Stimulated activated CD4-positive, alpha-beta T cell treated with anti-CD3 and anti-CD28 coated beads, Interleukin-15, amount 100 ng/mL, for 1 hour (primary cell): Measurements from ENCODE around the gene AGBL1.

Experiments
- DNase-seq, 2 donors: peaks; one replicate each; pipeline ENCODE4 v3.0.0-alpha.2; 2020; ENCODE audit warnings: low read depth in 1 of 2, low spot score in 1 of 2

AGBL1 gene

GRCh38 chr15:86689006-86689405 is 609.3 kb downstream of the AGBL1 start:
- DNase-seq = no peak

- no peak for DNase-seq
Measured at GRCh38 chr15:86690566-86690965, 610.9 kb downstream of the AGBL1 start.

- no peak for DNase-seq
Measured at GRCh38 chr15:86691091-86691663, 611.5 kb downstream of the AGBL1 start.

GRCh38 chr15:86700864-86701610 is 621.4 kb downstream of the AGBL1 start:
- no peak for DNase-seq

- DNase-seq = no peak
Measured at GRCh38 chr15:86701611-86701963, 621.9 kb downstream of the AGBL1 start.

- no peak for DNase-seq
Measured at GRCh38 chr15:86706813-86707212, 627.1 kb downstream of the AGBL1 start.

GRCh38 chr15:86711476-86711875 is 631.8 kb downstream of the AGBL1 start:
- DNase-seq = no peak

- no peak for DNase-seq
Measured at GRCh38 chr15:86714241-86714640, 634.6 kb downstream of the AGBL1 start.

GRCh38 chr15:86725628-86726027 is 646.0 kb downstream of the AGBL1 start:
- no peak for DNase-seq

GRCh38 chr15:86735247-86736040 is 655.8 kb downstream of the AGBL1 start:
- no peak for DNase-seq

- no peak for DNase-seq
Measured at GRCh38 chr15:86741917-86742316, 662.2 kb downstream of the AGBL1 start.

GRCh38 chr15:86743283-86743903 is 663.7 kb downstream of the AGBL1 start:
- DNase-seq = peak; percentile 2 to 24

- no peak for DNase-seq
Measured at GRCh38 chr15:86744198-86744780, 664.6 kb downstream of the AGBL1 start.

GRCh38 chr15:86751116-86751515 is 671.4 kb downstream of the AGBL1 start:
- DNase-seq = no peak

- no peak for DNase-seq
Measured at GRCh38 chr15:86754846-86755245, 675.2 kb downstream of the AGBL1 start.

GRCh38 chr15:86756688-86757087 is 677.0 kb downstream of the AGBL1 start:
- DNase-seq = no peak

GRCh38 chr15:86759800-86760523 is 680.3 kb downstream of the AGBL1 start:
- DNase-seq = no peak

GRCh38 chr15:86762874-86763273 is 683.2 kb downstream of the AGBL1 start:
- DNase-seq = no peak

GRCh38 chr15:86764021-86764420 is 684.4 kb downstream of the AGBL1 start:
- DNase-seq = no peak

GRCh38 chr15:86765281-86765680 is 685.6 kb downstream of the AGBL1 start:
- no peak for DNase-seq
